ENCODE measurements around the gene C16orf96.

DNA sequence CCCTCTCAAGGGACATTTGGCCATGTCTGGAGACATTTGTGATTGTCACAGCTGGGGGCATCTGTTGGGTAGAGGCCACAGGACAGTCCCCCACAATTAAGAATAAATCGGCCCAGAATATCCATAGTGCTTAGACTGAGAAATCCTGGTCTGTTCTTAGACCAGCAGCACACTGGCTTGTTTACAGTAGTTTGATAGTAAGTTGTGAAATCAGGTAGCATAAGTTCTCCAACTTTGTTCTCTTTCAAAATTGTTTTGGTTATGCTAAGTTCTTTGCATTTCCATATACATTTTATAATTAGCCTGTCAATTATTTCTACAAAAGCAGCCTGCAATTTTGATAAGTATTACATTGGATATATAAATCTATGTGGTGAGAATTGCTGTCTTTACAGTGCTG, 75.3 kb downstream of the C16orf96 start:
- TF ChIP-seq, protein P1, sequence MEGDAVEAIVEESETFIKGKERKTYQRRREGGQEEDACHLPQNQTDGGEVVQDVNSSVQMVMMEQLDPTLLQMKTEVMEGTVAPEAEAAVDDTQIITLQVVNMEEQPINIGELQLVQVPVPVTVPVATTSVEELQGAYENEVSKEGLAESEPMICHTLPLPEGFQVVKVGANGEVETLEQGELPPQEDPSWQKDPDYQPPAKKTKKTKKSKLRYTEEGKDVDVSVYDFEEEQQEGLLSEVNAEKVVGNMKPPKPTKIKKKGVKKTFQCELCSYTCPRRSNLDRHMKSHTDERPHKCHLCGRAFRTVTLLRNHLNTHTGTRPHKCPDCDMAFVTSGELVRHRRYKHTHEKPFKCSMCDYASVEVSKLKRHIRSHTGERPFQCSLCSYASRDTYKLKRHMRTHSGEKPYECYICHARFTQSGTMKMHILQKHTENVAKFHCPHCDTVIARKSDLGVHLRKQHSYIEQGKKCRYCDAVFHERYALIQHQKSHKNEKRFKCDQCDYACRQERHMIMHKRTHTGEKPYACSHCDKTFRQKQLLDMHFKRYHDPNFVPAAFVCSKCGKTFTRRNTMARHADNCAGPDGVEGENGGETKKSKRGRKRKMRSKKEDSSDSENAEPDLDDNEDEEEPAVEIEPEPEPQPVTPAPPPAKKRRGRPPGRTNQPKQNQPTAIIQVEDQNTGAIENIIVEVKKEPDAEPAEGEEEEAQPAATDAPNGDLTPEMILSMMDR (IDR thresholded peaks at IDR 0.05), result no peak
- no peak for TF ChIP-seq POLR2A (IDR thresholded peaks at IDR 0.05)

Measured in body of pancreas (tissue), 4 donors.